Esophagus muscularis mucosa (tissue), 4 donors: ENCODE results near the gene ZNF14. TPM values are rescaled to one million over a fixed set of nuclear protein-coding genes. Genes with fewer than 3 reads are reported as not detected.

Experiments
- DNase-seq: peaks from one replicate; pipeline ENCODE4 v3.0.0-alpha.2; 2017; ENCODE audit errors: extremely low spot score
- H3K27ac ChIP-seq, 4 donors: fragments of 200-600 bp; sonication (generic); replicated peaks in 1 of 4; 1 replicate in 3 of 4; 2 replicates in 1 of 4; pipeline ENCODE4 v1.5.1; 2016 to 2019; ENCODE audit warnings: mild to moderate bottlenecking in 1 of 4
- H3K27me3 ChIP-seq, 4 donors: fragments of 200-600 bp; sonication (generic); one replicate each; pipeline versions ENCODE4 v1.5.1 to v1.6.0; 2016 to 2019
- H3K36me3 ChIP-seq, 4 donors: fragments of 200-600 bp; sonication (generic); one replicate each; pipeline ENCODE4 v1.5.1; 2016 to 2019
- H3K4me1 ChIP-seq, 4 donors: fragments of 200-600 bp; sonication (generic); one replicate each; pipeline ENCODE4 v1.5.1; 2016 to 2019
- H3K4me3 ChIP-seq, 4 donors: fragments of 200-600 bp; sonication (generic); 1 replicate in 2 of 4; 2 replicates in 2 of 4; pipeline ENCODE4 v1.5.1; 2016 to 2019; ENCODE audit warnings: mild to moderate bottlenecking in 4 of 4, moderate library complexity in 1 of 4
- H3K9me3 ChIP-seq, 4 donors: fragments of 200-600 bp; sonication (generic); 1 replicate in 3 of 4; 2 replicates in 1 of 4; pipeline ENCODE4 v1.5.1; 2016 to 2019
- EP300 ChIP-seq: sonication (generic); formaldehyde crosslinking; IDR thresholded peaks from one replicate; pipeline ENCODE4 v1.6.1; 2017; ENCODE audit warnings: antibody characterized with exemption
- POLR2A ChIP-seq: fragments of 450-650 bp; IDR thresholded peaks from one replicate; pipeline ENCODE4 v1.6.1; 2017; ENCODE audit warnings: antibody characterized with exemption, moderate library complexity, mild to moderate bottlenecking, low read depth
- POLR2AphosphoS5 ChIP-seq, 2 donors: sonication (generic); formaldehyde crosslinking; IDR thresholded peaks; one replicate each; pipeline ENCODE4 v1.6.1; 2017; ENCODE audit warnings: antibody characterized with exemption in 2 of 2
- WGBS: methylation state at CpG from one replicate; pipeline ENCODE4 v1.1.5; 2018; 5-methylcytosine and 5-hydroxymethylcytosine counted together
- intact Hi-C: fragments of 100-400 bp; cut with DNase I; formaldehyde crosslinking; loops from one replicate; pipeline ENCODE4 v1.15.1; 2023
- total RNA-seq, 4 donors: library from RNA; depleted of rRNA; stranded (reverse); fragments of >200 nt; gene quantifications; one replicate each; pipeline versions ENCODE4 v1.1.0 to v1.2.1, GENCODE V29; 2016
- TF ChIP-seq, protein P1 (sequence below), 3 experiments: fragments of 200-600 bp in 2 of 3; fragments of 450-650 bp in 1 of 3; sonication (generic) in 2 of 3; IDR thresholded peaks; one replicate each; pipeline ENCODE4 v1.5.1; 2017 to 2019; ENCODE audit warnings: antibody characterized with exemption in 3 of 3, mild to moderate bottlenecking in 2 of 3, moderate library complexity in 1 of 3

ZNF14 gene
- total RNA-seq, 4 donors from 2014 or later, result 5.1 to 7.9 (median 6.2) TPM

GRCh38 chr19:19742773-19743172 lies 9.9 kb upstream of the ZNF14 start:
- 88% methylated on average over 3 of the region's 9 CpGs for WGBS
- Histone ChIP-seq H3K27me3 (peaks cover 0 to 24% (median 0%) of the 10 kb centered on the region in 4 donors), H3K4me1 (no peaks in the 10 kb centered on the region), H3K9me3 (no peaks in the 10 kb centered on the region), H3K4me3 (no peak overlapping the region), H3K36me3 (no peaks in the 10 kb centered on the region), H3K27ac (no peak overlapping the region)
- DNase-seq, result no peak
- intact Hi-C loops, result no loop called here
- TF ChIP-seq, protein P1, sequence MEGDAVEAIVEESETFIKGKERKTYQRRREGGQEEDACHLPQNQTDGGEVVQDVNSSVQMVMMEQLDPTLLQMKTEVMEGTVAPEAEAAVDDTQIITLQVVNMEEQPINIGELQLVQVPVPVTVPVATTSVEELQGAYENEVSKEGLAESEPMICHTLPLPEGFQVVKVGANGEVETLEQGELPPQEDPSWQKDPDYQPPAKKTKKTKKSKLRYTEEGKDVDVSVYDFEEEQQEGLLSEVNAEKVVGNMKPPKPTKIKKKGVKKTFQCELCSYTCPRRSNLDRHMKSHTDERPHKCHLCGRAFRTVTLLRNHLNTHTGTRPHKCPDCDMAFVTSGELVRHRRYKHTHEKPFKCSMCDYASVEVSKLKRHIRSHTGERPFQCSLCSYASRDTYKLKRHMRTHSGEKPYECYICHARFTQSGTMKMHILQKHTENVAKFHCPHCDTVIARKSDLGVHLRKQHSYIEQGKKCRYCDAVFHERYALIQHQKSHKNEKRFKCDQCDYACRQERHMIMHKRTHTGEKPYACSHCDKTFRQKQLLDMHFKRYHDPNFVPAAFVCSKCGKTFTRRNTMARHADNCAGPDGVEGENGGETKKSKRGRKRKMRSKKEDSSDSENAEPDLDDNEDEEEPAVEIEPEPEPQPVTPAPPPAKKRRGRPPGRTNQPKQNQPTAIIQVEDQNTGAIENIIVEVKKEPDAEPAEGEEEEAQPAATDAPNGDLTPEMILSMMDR (IDR thresholded peaks at IDR 0.05), result no peak
- TF ChIP-seq EP300 (no peak), POLR2A (no peak), POLR2AphosphoS5 (IDR thresholded peaks at IDR 0.05) (no peak)

DNA sequence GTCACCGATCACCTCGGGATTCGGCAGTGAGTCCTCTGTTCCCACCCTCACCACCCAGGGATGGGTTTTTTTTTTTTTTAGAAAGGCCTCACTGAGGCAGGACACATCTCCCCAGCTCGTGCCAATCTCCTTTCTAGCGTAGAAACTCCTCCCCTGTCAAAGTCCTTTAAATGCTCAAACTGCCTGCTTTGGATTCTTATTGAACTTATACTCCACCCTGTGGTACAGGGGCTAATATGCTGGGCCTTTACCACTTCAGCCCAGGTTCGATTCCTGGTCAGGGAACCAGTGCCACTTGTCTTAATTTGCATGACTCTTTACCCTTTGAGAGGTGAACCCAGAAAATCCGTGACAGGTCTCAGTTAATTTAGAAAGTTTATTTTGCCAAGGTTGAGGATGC lies 8.3 kb upstream of the ZNF14 start:
- Histone ChIP-seq H3K27ac (no peak overlapping the region), H3K4me3 (no peak overlapping the region), H3K9me3 (no peaks in the 10 kb centered on the region), H3K4me1 (no peaks in the 10 kb centered on the region), H3K27me3 (peaks cover 0 to 18% (median 0%) of the 10 kb centered on the region in 4 donors), H3K36me3 (no peaks in the 10 kb centered on the region)
- 85% methylated on average over 6 of the region's 7 CpGs for WGBS
- no peak for TF ChIP-seq POLR2A
- TF ChIP-seq POLR2AphosphoS5 (IDR thresholded peaks at IDR 0.05), result no peak
- TF ChIP-seq, protein P1 (IDR thresholded peaks at IDR 0.05), result no peak
- no peak for TF ChIP-seq EP300
- intact Hi-C loops, result no loop called here
- DNase-seq, result no peak

- H3K4me3 ChIP-seq, result no peak overlapping the region
- peaks cover 0 to 18% (median 0%) of the 10 kb centered on the region in 4 donors for H3K27me3 ChIP-seq
- H3K9me3 ChIP-seq, result no peaks in the 10 kb centered on the region
- 95% methylated on average over 4 of the region's 18 CpGs for WGBS
- no peak for TF ChIP-seq EP300
- no peak for TF ChIP-seq POLR2A
- TF ChIP-seq, protein P1 (IDR thresholded peaks at IDR 0.05), result no peak
- TF ChIP-seq POLR2AphosphoS5 (IDR thresholded peaks at IDR 0.05), result no peak
- no peak overlapping the region for H3K27ac ChIP-seq
- H3K36me3 ChIP-seq, result no peaks in the 10 kb centered on the region
- intact Hi-C loops, result no loop called here
- H3K4me1 ChIP-seq, result no peaks in the 10 kb centered on the region
- DNase-seq, result no peak
These were observed 7.8 kb upstream of the ZNF14 start for GRCh38 chr19:19740755-19741154.

DNA sequence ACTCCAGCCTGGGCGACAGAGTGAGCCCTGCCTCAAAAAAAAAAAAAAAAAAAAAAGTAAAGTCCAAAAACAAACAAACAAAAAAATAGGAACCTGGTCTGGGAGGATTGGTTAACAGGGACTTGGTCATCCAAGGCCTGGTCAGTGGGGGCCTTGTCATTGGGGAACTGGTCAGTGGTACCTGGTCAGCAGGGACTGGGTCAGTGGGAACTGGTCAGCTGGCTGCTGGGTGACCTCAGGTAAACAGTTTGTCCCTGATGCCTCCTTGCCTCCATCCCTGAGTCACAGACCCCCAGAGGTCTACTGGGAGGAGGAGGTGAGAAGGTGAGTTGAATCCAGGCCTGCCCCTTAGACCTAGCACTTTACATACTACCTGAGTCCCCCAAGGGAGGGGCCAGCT lies 5.7 kb upstream of the ZNF14 start:
- 75% methylated on average over 1 of the region's 1 CpG for WGBS
- TF ChIP-seq EP300 (no peak), POLR2AphosphoS5 (IDR thresholded peaks at IDR 0.05) (no peak), POLR2A (no peak)
- TF ChIP-seq, protein P1 (IDR thresholded peaks at IDR 0.05), result no peak
- peaks cover 0 to 5% (median 2%) of the 10 kb centered on the region in 4 donors for H3K4me1 ChIP-seq

More for the DNA sequence above, 5.7 kb upstream of the ZNF14 start:
- Histone ChIP-seq H3K4me3 (no peak overlapping the region), H3K9me3 (no peaks in the 10 kb centered on the region), H3K36me3 (no peaks in the 10 kb centered on the region), H3K27me3 (peaks cover 0 to 18% (median 0%) of the 10 kb centered on the region in 4 donors), H3K27ac (no peak overlapping the region)
- intact Hi-C loops, result no loop called here
- DNase-seq, result peak; percentile 90
